Activated T-helper 9 cell treated with anti-CD3 and anti-CD28 coated beads, Interleukin-2, amount 50 U/mL, for 16 hours (primary cell): Measurements from ENCODE around the gene CNNM4.

Source experiments
- DNase-seq: peaks from one replicate; pipeline ENCODE4 v3.0.0-alpha.2; 2020; ENCODE audit warnings: low read depth

The CNNM4 gene

DNA sequence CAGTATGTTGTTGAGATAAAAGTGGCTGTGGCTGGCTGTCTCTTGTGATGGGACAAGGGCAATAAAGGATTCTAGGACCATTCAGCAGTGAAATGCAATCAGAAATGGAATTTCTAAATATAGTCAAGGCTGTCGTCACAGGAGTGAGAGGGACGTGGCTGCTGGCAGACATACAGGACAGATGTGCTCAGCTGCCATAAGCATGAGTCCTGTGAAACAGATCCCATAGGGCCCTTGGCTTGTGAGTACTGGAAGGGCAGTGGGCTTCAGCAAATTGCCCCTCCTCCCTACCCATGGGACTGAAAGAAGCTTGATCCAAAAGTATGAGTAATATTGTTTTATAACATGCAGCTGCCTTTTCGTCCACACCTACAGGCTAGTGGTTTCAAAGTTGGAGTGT, 51.2 kb downstream of the CNNM4 start:
- DNase-seq, result no peak

DNA sequence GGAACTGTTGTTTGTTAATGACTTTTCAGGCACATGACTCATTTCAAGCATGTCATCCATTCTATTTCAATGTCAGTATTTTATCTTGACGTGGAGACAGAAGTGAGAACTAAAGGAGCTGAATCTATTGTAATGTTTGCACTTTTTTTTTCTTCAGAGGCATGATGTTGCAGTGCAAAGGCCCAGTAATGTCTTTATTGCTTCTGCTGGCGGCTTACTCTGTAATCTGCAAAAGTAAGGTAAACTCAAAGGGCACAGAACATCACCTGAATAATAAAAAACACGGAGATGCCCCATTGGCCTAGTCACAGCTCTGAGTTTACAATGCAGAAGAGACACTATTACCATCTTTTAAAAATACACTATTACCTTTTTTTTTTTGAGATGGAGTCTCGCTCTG, 53.0 kb downstream of the CNNM4 start:
- no peak for DNase-seq

DNA sequence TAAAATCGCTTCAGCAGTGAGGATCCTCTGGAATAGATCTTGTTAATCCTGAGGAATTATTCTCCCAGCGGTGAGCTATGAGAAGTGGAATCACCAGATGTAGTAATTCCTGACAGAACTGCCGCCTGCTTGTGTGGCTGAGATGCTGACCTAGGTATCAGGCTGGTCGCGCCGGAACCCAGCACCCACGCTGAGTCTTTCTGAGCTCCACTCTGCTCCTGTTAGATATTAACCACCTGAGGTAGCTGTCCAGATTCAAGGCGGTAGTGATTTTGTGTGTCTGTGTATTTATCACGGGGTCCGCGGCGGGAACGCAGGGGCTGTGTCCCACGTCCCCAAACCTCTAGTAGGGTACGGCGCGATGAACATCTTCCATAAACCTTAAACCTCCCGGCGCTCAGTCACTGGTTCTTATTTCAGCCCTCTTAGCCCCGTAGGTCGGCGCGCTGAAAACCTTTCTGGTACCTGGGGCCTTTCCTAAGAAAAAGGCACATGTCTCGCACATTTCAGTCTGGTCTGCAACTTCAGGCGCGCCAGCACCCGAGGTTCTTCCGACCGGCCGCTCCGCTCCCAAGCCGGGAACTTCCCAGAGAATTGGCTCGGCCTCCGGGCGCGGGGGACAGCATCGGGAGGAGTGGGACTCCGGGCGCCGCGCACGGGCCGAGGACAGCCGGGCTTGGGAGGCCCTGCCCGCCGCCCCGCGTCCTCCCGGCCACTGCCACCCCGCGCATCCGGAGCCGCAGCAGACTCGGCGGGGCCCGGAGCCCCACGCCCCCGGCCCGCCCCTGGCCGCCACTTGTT, 54.8 kb downstream of the CNNM4 start:
- no peak for DNase-seq

DNA sequence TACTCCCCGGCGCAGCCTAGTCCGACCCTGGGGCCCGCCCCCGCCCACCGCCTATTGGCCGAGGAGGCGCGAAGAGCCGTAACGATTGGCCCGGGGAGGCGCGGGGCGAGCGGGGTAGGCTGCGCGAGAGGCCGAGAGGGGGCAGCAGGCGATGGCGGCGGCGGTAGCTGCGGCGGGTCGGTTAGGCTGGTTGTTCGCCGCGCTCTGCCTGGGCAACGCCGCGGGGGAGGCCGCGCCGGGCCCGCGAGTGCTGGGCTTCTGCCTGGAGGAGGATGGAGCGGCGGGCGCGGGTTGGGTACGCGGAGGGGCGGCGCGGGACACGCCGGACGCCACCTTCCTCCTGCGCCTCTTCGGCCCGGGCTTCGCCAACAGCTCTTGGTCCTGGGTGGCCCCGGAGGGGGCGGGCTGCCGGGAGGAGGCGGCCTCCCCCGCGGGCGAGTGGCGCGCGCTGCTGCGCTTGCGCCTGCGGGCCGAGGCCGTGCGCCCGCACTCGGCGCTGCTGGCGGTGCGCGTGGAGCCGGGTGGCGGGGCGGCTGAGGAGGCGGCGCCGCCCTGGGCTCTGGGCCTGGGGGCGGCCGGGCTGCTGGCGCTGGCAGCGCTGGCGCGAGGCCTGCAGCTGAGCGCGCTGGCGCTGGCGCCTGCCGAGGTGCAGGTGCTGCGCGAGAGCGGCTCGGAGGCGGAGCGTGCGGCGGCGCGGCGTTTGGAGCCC, 55.6 kb downstream of the CNNM4 start, which contains the start of gene CNNM3:
TSS of gene CNNM3 (plus strand) at position 142 of the 709 bp plus-strand sequence. CDS start at position 152, 10 bp downstream.
- peak; percentile 97 for DNase-seq

DNA sequence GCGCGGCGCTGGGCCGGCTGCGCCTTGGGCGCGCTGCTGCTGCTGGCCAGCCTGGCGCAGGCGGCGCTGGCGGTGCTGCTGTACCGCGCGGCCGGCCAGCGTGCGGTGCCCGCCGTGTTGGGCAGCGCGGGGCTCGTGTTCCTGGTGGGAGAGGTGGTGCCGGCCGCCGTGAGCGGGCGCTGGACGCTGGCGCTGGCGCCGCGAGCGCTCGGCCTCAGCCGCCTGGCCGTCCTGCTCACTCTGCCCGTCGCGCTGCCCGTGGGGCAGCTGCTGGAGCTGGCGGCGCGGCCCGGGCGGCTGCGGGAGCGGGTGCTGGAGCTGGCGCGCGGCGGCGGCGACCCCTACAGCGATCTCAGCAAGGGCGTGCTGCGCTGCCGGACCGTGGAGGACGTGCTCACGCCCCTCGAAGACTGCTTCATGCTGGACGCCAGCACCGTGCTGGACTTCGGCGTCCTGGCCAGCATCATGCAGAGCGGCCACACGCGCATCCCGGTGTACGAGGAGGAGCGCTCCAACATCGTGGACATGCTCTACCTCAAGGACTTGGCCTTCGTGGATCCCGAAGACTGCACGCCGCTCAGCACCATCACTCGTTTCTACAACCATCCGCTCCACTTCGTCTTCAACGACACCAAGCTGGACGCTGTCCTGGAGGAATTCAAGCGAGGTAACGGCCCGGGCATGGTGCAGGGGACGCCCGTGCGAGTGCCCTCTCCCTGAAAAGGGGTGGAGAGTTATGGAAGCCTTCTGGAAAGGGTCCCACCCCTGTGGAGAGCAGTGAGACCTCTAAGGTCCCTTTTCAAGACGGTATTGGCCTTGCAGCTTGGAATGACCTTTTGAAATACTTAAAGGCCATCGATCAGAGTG, 56.4 kb downstream of the CNNM4 start:
- no peak for DNase-seq

DNA sequence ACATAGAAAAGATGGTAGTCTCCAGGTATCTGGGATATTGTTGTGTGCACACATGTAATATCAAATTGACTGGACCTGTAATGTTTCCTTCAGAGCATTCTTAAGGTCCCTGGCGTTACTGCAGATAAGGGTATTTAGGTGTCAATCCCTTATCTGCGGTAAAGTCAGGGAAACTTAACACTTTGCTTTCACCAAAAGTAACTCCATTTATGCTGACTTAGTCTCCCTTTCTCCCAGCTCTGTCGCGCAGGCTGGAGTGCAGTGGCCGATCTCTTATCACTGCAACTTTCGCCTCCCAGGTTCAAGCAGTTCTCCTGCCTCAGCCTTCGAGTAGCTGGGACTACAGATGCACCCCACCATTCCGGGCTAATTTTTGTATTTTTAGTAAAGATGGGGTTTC, 57.2 kb downstream of the CNNM4 start:
- DNase-seq, result no peak

DNA sequence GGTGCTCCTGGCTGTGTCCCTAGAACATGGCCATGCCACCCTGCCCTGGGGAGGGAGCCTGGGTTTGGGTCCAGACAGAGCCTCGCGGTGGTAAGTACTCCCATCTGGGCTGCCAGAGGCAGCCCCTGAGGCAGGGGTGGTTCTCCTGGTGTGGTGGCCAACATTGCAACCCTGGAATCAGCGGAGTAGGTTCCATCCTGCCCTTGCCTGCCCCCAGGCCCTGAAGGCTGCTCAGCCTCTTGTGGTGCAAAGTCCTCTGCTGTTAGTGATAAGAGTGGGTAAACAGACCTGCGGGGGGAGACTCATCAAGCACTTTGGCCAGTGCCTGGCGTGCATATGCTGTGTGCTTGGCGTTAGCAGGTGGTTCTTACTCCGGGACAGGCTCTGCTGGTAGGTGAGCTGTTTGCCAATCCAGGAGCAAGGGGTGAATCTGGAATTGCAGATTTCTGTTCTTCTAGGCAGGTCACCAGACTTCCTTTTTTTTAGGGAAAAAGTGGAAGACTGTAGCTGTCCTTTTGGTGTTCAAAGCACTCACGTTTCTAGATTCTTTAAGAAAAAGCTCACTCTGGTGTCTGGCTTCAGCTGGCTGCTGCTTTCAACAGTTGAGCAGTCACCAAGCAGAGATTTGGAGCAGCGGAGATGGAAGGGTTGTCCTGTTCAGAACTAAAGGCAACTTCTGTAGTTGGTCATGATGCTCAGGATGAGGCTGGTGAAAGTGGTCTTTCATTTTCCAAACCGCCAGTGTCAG, 58.6 kb downstream of the CNNM4 start:
- DNase-seq, result no peak

DNA sequence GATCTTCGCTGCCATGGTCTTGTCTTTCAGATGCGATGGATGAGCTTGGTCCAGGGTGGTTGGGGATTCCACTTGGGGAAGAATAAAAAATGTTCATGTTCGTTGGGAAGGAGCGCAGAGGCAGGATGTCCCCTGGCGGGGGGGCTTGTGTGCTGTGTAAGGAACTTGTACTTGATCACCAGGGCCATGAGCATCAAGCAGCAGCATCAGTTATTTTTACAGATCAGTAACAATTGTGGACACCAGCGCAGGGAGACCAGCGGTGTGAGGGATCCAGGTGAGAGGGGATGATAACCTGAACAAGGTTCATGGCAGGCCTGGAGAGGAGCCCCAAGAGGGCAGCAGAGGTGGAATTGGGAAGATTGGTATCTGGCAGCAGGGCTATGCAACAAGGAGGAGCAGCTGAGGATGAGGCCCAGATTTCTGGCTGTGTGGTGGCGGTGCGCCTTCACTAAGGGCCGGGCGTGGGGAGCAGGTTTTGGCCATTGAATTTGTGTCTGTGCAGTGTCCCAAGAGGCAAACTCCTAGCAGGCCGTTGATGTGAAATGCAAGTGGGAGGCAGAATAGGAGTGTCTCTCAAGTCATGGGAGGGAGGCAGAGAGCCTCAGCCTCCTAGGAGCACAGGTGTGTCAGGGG, 59.3 kb downstream of the CNNM4 start:
- DNase-seq, result no peak

DNA sequence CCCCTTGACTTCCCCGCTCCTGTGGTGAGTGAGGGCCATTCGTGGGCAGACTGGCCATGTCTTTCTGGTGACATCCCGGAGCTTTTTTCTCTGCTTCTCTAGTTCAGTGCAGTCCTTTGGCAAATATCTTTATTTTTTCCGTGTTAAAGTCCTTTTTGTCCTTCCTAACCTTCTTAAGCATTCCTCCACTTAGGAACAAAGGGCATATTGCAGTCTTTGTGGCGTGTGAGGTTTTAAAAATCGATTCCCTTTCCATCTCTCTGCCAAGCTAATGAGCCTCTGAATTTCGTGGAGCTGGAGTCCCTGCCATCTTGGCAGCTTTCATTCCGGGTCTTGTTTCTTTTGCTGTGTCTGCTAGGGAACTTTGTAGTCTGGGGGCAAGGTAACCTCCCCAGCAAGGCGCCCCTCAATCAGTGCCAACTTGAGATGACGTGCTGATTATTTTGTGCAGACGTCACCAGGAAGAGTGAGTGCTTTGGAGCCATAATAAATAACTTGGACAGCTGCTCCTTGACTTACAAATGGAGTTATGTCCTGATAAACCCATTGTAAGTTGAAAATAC, 60.5 kb downstream of the CNNM4 start:
- no peak for DNase-seq

DNA sequence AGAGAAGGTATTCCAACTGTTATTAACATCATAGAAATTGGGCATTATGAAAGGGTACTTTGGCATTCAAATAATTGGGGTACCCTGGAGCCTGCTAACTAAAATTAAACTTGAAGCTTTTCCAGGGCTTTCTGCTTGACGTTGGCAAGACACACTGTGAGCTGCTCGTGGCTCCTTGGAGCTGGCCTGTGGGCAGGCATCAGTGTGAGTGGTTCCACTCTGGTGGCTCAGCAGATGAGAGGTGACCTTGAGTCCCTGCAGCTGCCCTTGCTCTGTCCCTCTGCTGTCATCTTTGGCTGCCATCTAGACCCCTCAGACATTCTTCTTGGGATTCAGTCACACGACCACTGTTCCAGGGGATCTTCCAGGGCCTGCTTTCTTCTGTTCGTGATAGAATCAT, 62.1 kb downstream of the CNNM4 start:
- DNase-seq, result no peak

DNA sequence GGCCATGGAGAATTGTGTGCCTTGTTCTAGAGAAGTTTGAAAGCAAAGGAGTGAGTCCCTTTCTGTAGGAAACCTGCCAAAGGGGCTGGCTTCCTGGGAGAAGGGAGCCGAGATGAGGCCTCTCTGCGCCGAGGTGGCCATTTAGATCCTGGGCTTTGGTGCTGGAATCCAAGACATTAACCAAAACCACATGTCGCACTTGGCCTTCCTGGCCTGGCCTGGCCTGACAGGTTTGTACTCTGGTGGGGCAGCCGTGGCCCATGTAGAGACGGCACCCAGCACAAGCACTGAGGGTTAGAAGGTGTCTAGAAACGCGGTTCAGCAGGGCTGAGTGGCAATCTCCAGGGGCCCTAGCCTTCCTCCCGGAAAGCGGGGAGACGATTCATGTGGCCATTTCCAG, 62.5 kb downstream of the CNNM4 start:
- no peak for DNase-seq

DNA sequence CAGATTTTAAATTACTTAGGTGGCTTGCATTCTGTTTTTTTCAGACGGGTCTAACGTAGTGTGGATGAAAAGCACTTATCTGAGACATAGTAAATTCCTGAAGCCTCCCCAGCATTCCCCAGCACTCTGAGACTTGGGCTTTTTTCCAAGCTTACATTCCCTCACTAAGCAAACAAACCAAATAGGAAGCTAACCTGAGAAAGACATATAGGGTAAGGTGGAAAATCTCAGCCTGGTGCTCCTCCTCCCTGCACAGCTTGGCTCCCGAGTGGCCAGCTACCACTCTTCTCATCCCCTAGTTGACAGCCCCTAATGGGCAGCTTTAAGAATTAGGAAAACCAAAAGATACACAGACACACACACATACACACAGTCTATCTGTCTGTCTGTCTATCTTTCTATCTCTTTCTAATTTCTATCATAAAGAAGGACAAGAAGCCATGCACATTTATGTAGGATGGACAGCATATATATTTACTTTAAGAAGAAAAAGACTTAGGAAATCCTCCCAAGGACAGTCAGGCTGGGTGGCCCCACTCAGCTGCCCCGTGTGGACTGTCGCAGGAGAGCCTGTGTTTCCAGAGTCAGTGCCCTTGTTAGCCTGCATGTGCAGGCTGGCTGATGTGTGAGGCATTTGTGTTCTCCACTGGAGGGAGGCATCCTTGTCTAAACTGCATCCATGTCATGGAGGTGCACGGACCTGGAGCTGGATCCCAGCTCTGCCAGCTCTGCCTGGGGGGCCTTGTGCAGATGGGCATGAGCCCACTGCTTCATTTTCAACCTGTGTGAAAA, 63.6 kb downstream of the CNNM4 start:
- DNase-seq, result no peak

DNA sequence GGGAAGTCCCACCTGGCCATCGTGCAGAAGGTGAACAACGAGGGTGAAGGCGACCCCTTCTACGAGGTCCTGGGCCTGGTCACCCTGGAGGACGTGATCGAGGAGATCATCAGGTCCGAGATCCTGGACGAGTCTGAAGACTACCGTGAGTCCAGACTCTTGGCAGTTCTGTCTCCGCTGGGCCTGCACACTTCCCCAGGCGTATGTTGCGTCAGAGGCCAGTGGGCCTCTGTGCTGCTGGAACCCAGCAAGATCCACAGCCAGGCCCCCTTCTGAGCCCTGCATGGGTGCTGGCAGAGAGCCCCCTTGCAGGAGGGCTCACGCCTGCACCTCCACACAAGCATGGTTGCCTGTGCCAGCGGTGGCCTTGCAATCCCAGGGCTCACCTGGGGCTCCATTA, 64.4 kb downstream of the CNNM4 start:
- no peak for DNase-seq

DNA sequence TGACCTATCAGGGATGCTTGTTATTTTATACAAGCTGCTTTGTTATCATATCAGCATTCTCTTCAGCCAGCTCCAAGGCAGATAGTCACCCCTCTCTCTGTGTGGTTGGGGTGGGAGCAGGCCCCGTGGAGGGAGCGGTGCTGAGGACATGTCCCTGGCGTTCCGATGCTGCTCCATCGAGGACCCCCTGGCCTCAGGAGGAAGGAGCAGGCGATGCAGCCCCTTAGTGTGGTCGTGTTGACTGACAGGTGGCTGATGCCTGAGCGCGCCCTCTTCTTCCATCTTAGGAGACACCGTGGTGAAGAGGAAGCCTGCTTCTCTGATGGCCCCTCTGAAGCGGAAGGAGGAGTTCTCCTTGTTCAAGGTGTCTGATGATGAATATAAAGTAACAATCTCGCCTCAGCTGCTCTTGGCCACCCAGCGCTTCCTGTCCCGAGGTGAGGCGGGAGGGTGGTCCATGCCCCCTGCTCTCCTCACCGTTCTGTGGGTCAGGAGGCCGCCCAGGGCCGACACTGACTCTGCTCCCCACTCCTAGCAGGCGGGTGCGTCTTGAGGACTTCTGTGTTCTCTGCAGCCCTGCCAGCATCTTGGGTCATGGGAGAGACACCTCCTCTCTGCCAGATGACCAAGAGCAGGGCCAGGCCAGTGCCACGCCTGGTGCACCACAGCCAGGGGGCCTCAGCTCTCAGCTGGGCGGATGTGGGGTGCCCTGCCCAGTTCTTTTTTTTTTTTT, 66.0 kb downstream of the CNNM4 start:
- DNase-seq, result no peak

DNA sequence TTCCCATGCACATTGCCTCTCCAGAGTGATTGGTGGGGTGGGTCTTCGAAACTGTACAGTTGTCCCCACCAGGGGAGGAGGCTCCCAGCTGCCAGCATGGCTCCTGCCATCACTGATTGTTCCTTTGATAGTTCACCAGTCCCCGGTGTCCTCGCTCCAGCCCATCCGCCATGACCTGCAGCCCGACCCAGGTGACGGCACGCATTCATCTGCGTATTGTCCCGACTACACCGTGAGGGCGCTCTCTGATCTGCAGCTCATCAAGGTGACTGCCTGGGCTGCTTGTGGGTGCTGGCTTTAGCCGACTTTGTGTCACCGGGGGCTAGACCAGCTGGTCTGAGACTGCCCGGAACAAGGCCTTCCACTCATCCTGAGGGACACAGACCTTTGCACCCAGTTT, 67.7 kb downstream of the CNNM4 start:
- DNase-seq, result no peak

DNA sequence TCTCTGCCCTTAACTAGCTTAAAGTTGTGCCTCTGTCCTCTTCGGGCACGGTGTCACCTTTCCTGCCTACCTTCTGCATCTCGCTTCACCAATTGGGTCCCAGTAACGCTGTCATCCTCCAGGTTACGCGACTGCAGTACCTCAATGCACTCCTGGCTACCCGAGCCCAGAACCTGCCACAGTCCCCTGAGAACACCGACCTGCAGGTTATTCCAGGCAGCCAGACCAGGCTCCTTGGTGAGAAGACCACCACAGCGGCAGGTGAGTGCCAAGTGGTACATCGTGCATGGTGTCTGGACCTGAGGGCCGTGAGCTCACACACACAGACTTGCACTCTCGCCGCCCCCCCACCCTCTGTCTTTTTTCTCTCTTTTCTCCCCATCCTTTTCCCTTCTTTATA, 68.2 kb downstream of the CNNM4 start:
- DNase-seq, result no peak

DNA sequence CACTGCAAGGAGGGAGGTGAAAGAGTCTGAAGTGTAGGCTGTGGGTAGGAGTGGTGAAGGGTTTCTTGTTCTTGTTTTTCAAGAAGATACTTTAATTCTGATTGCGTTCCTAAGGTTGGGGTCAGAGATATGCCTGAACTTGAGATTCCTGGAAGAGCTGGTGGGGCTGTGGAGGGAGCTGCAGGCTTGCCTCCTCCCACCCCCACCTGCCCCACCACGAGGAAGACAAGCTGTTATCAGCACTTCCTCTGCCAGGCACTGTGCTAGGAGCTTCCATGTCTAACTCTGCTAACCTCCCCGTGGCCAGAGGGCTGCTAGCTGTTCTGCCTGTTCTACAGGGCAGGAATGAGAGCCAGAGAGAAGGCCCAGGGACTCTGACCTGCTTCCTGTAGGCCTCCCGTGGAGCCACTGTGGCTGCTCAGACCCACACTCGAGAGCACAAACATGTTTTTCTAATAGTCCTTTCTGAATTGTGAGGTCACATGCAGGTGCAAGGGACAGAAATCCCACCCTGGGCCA, 69.4 kb downstream of the CNNM4 start:
- no peak for DNase-seq

DNA sequence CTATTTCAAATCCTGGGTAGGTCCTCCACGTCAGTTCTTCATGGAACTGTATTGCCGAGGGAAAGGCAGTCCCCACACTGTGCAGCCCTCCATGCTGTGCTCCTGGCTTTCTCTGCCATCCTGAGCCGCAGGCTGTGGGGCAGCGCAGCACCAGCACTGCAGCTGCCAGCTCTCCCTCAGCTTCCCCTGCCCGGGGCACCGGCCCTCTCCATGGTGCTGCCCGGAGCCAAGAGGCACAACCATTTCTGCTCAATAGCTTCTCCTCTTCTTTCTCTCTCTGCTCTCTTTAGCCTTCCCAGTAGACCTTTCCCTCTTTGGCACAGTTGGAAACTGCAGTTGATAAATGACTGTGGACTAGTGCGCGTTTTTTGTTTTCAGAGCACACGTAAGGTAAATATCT, 71.0 kb downstream of the CNNM4 start:
- DNase-seq, result no peak

DNA sequence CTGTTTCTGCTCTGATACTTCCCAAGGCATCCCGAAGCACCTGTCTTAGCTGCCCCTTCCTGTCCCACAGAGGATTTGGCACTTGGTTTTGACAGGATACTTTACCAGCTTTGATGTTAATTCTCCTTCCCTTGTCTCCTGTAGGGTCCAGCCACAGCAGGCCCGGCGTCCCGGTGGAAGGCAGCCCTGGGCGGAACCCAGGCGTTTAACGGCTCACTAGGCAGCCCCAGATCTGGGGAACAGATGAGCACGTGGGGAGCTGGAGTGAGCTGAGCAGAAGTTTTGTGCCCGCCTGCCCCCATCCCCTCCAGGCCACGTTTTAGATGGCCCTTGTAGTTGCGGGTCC, 71.7 kb downstream of the CNNM4 start:
- no peak for DNase-seq
